Measurements from ENCODE around the gene PRKX. TPM values are rescaled to one million over a fixed set of nuclear protein-coding genes. Genes with fewer than 3 reads are reported as not detected.

PRKX gene
- total RNA-seq, 1 donor from 2014 or later, result 27.3 TPM

DNA sequence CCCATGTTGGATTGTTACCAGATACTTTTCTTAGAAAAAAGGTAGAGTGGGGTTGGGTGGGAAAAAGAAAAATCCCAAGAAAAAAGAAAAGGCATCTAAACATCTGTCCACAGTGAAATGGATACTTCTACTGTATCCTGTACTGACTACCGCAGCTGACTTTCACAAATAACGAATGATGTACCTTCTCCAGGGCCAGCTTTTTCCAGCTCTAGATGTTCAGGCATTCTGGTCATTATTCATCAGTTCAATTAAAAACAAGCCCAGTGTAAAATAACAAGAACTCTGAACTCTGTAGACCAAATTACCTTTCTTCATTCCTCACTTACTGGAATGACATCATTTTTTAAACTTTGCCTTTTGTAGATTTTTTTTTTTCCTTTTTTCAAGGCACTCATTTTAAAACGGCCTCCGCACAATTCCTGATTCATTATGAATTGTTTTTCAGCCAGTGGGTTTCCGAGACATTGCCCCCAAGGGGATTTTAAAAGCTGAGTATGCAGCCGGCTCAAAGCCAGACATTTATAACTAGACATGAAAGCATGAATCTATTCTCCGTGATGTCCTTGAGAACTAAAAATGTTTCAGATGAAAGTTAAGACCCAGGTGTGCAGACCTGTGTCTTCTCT lies 113.5 kb downstream of the PRKX start:
- DNase-seq (no peak), ATAC-seq (no peak)
- TF ChIP-seq, protein P1, sequence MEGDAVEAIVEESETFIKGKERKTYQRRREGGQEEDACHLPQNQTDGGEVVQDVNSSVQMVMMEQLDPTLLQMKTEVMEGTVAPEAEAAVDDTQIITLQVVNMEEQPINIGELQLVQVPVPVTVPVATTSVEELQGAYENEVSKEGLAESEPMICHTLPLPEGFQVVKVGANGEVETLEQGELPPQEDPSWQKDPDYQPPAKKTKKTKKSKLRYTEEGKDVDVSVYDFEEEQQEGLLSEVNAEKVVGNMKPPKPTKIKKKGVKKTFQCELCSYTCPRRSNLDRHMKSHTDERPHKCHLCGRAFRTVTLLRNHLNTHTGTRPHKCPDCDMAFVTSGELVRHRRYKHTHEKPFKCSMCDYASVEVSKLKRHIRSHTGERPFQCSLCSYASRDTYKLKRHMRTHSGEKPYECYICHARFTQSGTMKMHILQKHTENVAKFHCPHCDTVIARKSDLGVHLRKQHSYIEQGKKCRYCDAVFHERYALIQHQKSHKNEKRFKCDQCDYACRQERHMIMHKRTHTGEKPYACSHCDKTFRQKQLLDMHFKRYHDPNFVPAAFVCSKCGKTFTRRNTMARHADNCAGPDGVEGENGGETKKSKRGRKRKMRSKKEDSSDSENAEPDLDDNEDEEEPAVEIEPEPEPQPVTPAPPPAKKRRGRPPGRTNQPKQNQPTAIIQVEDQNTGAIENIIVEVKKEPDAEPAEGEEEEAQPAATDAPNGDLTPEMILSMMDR (IDR thresholded peaks at IDR 0.05), result no peak
- Histone ChIP-seq H3K27ac (no peak overlapping the region), H3K36me3 (no peaks in the 10 kb centered on the region), H3K4me1 (no peaks in the 10 kb centered on the region), H3K9me3 (no peaks in the 10 kb centered on the region), H3K4me3 (no peak overlapping the region), H3K27me3 (ENCODE audit: low read depth) (no peaks in the 10 kb centered on the region)
- intact Hi-C loops (cut with DNase I), result no loop called here

DNA sequence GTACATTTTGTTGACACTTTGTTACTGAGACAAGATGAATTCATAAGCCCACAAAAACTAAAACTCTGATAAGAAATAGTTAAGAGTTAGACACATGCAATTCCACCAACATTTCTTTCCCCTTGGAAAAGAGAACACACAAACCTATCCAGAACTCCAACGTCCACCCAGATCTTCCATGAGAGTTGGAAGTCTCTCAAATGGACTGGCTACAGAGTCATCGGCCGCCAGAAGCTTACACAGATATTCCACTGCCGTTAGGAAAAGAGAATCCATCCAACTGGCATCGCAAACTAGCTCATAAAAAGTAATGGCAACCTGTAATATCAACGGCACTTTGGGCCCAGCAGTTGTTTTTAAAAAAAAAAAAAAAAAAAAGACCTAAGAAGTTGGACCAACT lies 114.7 kb downstream of the PRKX start:
- no peaks in the 10 kb centered on the region for H3K4me1 ChIP-seq
- intact Hi-C loops (cut with DNase I), result no loop called here
- no peak for DNase-seq

DNA sequence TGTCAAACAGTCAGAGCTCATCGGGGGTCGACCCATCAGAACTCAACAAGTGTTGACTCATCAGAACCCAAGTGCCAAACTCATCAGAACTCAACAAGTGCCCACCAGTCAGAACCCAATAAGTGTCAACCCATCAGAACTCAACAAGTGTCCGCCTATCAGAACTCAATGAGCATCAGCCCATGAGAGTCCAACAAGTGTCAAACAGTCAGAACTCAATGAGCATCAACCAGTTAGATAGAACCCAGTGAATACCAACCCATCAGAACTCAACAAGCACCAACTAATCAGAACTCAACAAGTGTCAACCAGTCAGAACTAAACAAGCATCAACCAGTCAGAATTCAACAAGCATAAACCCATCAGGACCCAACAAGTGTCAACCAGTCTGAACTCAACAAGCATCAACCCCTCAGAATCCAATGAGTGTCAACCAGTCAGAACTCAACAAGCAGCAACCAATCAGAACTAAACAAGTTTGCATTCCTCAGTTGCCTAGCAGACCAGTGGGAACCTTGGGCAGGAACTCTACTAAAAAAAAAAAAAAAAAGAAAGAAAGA lies 115.3 kb downstream of the PRKX start:
- Histone ChIP-seq H3K9me3 (no peaks in the 10 kb centered on the region), H3K4me1 (no peaks in the 10 kb centered on the region), H3K36me3 (no peaks in the 10 kb centered on the region), H3K4me3 (no peak overlapping the region), H3K27me3 (ENCODE audit: low read depth) (no peaks in the 10 kb centered on the region), H3K27ac (no peak overlapping the region)
- DNase-seq (no peak), ATAC-seq (no peak)
- intact Hi-C loops (cut with DNase I), result no loop called here
- TF ChIP-seq, protein P1 (IDR thresholded peaks at IDR 0.05), result no peak

More for the DNA sequence above, 114.7 kb downstream of the PRKX start:
- no peak for ATAC-seq
- H3K9me3 ChIP-seq, result no peaks in the 10 kb centered on the region
- no peak overlapping the region for H3K4me3 ChIP-seq
- H3K36me3 ChIP-seq, result no peaks in the 10 kb centered on the region
- H3K27ac ChIP-seq, result no peak overlapping the region
- TF ChIP-seq, protein P1 (IDR thresholded peaks at IDR 0.05), result no peak
- no peaks in the 10 kb centered on the region for H3K27me3 ChIP-seq (ENCODE audit: low read depth)

DNA sequence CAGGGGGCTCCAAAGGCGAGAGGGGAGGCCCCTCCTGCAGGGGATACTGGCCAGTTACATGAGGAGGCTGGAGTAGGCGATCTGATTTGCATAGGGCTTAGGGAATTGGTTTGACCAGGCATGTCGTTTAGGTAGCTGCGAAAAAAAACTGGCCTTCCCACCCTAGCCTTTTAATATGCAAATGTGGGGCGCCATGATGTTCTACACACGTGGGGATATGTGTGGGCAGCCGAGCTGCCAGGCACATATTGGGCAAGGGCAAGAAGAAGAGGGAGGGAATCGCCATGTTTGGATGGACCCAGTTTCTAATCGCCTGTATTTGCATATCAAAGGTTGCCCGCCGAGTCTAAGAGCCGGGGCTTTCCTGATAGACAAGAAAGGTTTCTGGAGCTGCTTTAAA lies 121.3 kb downstream of the PRKX start:
- Histone ChIP-seq H3K4me3 (no peak overlapping the region), H3K9me3 (no peaks in the 10 kb centered on the region), H3K27me3 (ENCODE audit: low read depth) (no peaks in the 10 kb centered on the region), H3K27ac (no peak overlapping the region), H3K4me1 (no peaks in the 10 kb centered on the region), H3K36me3 (no peaks in the 10 kb centered on the region)
- TF ChIP-seq, protein P1 (IDR thresholded peaks at IDR 0.05), result no peak
- no peak for ATAC-seq
- no peak for DNase-seq
- intact Hi-C loops (cut with DNase I), result no loop called here

DNA sequence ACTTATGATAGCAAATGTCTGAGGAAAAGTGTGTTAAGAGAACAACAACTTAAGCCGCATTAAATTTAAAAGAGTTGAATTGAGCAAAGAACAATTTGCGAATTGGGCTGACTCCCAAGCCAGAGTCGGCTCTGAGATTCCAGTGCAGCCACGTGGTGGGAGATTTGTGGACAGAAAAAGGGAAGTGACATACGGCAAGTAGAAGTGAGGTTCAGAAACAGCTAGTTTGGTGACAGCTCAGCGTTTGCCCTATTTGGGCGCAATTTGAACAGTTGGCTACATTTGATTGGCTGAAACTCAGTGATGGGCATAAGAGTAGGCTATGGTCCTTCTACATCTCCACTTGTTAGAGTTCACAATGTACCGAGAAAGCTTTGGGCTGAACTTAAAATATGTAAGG lies 124.0 kb downstream of the PRKX start:
- TF ChIP-seq, protein P1 (IDR thresholded peaks at IDR 0.05), result no peak
- DNase-seq, result no peak
- H3K4me3 ChIP-seq, result no peak overlapping the region

More for the DNA sequence above, 124.0 kb downstream of the PRKX start:
- Histone ChIP-seq H3K4me1 (no peaks in the 10 kb centered on the region), H3K27ac (no peak overlapping the region), H3K36me3 (no peaks in the 10 kb centered on the region), H3K9me3 (no peaks in the 10 kb centered on the region), H3K27me3 (ENCODE audit: low read depth) (no peaks in the 10 kb centered on the region)
- intact Hi-C loops (cut with DNase I), result no loop called here
- ATAC-seq, result no peak
